NCI-H2107 (cell line): Measurements from ENCODE around the gene TOP3A.
A peak's percentile ranks its signal among the peaks of the same experiment; 100 is the strongest.

Source experiments
- DNase-seq: peaks from one replicate; lab custom pipeline; 2025; lab: John Stamatoyannopoulos, UW

TOP3A gene

GRCh38 chr17:18230288-18231141 lies 84.3 kb downstream of the TOP3A start:
- DNase-seq, result no peak

DNA sequence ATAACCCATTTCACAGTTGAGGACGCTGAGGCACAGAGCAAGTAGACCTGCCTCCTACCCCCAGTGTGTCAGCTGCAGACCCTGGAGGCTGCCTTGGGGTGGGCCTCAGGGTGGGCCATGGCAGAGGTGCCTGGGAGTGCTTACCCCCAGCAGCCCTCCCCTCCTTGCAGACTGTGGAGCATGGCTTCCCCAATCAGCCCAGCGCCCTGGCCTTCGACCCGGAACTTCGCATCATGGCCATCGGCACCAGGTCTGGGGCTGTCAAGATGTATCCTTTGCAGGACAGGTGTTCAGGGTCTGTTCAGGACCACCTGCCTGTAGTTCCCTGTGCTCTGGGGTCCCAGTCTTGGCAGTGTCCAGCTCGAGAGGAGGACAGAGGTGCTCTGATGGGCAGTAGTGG lies 85.0 kb downstream of the TOP3A start:
- no peak for DNase-seq

DNA sequence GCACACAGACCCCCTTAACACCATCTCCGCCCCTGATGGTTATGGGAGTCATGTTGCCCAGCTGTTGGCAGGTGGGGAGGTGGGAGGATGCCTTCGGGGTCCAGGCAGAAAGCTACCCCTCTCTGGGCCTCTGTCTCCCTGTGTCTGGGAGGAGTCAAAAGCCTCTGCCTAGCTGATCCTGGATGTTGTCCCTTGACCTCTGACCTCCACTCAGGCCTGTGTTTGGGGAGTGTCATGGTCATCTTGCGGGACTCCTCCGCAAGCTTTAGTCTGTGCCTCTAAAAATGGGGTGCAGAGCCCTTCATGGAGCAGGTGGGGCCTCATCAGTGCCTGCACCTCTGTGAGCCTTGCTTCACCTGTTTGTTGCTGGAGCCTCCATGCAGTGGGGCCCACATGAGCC lies 85.5 kb downstream of the TOP3A start:
- no peak for DNase-seq

- no peak for DNase-seq
Measured at GRCh38 chr17:18228176-18228682, 86.6 kb downstream of the TOP3A start.

DNA sequence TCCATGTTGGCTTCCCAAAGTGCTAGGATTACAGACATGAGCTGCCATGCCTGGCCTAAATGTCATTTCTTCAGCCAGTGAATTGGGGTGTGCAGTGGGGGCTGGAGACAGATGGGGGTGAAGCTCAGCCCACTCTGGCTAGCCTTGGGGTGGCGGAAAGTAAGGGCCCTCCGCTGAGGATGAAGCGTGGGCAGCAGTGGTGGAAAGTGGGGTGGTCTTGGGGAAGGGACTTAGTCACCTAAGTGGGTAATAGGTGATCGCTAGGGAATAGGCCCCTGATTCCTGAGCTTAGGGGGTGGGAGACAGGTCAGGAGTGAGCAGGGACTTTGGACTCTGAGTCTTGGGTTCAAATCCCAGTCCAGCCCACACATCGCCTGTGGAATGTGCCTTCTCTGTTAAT lies 87.2 kb downstream of the TOP3A start:
- DNase-seq, result no peak

- DNase-seq, result no peak
Measured at GRCh38 chr17:18226284-18226945, 88.4 kb downstream of the TOP3A start.

DNA sequence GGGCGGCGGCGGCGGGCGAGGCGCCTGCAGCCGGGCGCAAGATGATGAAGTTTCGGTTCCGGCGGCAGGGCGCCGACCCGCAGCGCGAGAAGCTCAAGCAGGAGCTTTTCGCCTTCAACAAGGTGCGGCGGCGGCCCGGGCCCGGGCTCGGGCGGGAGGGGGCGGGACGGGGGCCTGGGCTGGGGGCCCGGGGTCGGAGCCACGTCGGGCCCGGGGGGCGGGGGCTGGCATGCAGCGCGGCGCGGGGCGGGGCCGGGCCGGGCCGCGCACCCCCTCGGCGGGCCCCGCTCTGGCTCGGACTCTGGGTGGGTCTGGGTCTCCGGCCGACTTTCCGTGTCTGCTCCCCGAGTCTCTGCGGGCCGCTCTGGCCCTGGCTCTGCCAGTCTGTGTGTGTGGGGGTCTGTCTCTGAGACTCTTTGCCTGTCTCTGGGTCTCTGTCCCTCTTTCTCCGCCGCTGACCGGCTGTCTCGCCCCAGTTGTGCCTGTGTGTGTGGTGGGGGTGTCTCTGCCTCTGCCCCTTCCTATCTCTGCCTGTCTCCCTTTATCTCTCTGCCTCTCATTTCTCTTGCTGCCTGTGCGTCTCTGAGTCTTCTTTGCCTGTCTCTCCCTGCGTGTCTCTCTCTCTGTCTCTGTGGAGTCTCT lies 89.0 kb downstream of the TOP3A start:
- no peak for DNase-seq

DNA sequence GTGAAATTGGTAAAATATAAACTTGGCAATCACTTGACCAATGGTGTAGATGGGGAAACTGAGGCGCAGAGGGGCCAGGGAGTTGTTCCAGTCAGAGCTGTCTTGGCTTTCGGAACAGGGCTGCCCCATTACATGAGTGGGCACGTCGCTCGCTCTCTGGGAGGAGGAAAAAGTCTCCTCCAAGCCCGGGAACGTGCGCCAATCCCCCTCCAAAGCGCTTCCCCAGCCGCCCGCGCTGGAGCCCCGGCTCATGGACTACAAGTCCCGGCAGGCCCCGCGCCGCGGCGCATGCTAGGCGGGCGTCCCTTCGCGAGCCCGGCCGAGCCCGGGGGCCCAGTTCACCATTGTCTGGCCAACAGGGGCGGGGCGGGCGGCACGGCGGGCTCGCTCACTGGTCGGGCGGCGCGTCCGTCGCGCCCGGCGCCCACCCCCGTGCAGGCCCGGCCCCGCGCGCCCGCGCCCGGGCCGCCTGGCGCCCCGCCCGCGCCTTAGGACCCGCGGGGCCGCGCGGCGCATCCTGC lies 89.6 kb downstream of the TOP3A start, which contains the start of gene LLGL1:
Gene LLGL1, plus strand, starts transcription at position 515 of the 521 bp plus-strand sequence. CDS start 48 bp downstream, outside the sequence.
- peak; percentile 43 for DNase-seq

GRCh38 chr17:18224387-18225120 lies 90.2 kb downstream of the TOP3A start:
- no peak for DNase-seq

GRCh38 chr17:18224053-18224386 lies 90.8 kb downstream of the TOP3A start:
- DNase-seq, result no peak
